ENCODE measurements around the gene SLC34A3. TPM values are rescaled to one million over a fixed set of nuclear protein-coding genes. Genes with fewer than 3 reads are reported as not detected.
A peak's percentile ranks its signal among the peaks of the same experiment; 100 is the strongest.

The SLC34A3 gene
- total RNA-seq, 4 donors from 2014 or later: not detected

DNA sequence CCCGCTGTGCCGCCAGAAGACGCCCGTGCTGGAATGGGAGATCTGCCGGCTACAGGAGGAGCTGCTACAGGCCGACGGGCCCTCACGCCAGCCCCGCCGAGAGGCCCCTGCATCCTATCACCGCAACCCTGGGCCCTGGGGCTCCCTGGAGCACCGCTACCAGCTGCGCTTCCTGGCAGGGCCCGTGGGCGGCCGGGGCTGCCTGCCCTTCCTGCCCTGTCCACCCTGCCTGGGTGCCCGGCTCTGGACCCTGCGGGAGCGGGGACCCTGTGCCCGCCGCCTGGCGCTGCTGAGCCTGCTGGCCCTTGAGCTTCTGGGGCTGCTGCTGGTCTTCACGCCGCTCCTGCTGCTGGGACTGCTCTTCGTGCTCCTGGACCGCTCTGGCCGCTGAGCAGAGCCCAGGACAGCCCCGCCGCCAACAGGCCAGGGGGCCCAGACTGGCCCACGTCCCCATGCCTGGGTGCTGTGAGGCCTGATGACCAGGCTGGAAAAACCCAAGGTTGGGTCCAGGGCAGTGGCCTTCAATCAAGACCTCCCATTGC lies 12.4 kb upstream of the SLC34A3 start:
- H3K9me3 ChIP-seq: no peaks in the 10 kb centered on the region
- no peak for TF ChIP-seq CTCF (IDR thresholded peaks at IDR 0.05)
- no peak for TF ChIP-seq POLR2A (IDR thresholded peaks at IDR 0.05)
- no peak for TF ChIP-seq POLR2AphosphoS5 (IDR thresholded peaks at IDR 0.05)
- no peak for TF ChIP-seq EP300 (IDR thresholded peaks at IDR 0.05; ENCODE audit: low read depth)
- intact Hi-C loops (cut with DNase I; ENCODE audit: low total_unique reads) (no loop called here), in situ Hi-C loops (cut with MboI; ENCODE audit: low pct_ligation_motif_present in 1 of 4, low pct_unique_long_range_greater_than_20kb in 1 of 4, low sequenced_read_pairs in 3 of 4) (loop anchor here in 1 of 4 donors (25.0 kb wide), 1 partner anchor 106 kb away; the partner anchor contains the start of gene DPP7)
- no peaks in the 10 kb centered on the region for H3K36me3 ChIP-seq
- WGBS, 2 donors (ENCODE audit: low coverage in 1 of 2): 85% methylated on average over 17 of the region's 30 CpGs; no CpG with 5 or more reads in 1 of the 2 donors
- no peak for DNase-seq
- peak overlapping the region in 3 of 4 donors; percentile 26 to 47 (median 31) for H3K4me3 ChIP-seq
- H3K4me1 ChIP-seq: peaks cover 5 to 41% (median 38%) of the 10 kb centered on the region in 4 donors
- no peaks in the 10 kb centered on the region for H3K27me3 ChIP-seq
- H3K27ac ChIP-seq: peak overlapping the region; percentile 83 to 89 (median 85)

GRCh38 chr9:137218754-137219271 lies 11.9 kb upstream of the SLC34A3 start:
- no peaks in the 10 kb centered on the region for H3K9me3 ChIP-seq
- H3K27me3 ChIP-seq: no peaks in the 10 kb centered on the region
- peaks cover 6 to 43% (median 38%) of the 10 kb centered on the region in 4 donors for H3K4me1 ChIP-seq
- peak overlapping the region in 3 of 4 donors; percentile 26 to 47 (median 31) for H3K4me3 ChIP-seq
- DNase-seq: peak; percentile 62
- TF ChIP-seq POLR2A (IDR thresholded peaks at IDR 0.05) (peak; percentile 64), POLR2AphosphoS5 (IDR thresholded peaks at IDR 0.05) (peak; percentile 28 to 68 (median 41)), CTCF (IDR thresholded peaks at IDR 0.05) (no peak)
- in situ Hi-C loops (cut with MboI; ENCODE audit: low pct_ligation_motif_present in 1 of 4, low pct_unique_long_range_greater_than_20kb in 1 of 4, low sequenced_read_pairs in 3 of 4): loop anchor here in 1 of 4 donors (25.0 kb wide), 1 partner anchor 107 kb away; the partner anchor contains the start of gene DPP7
- 50% methylated on average over 4 of the region's 12 CpGs; no CpG with 5 or more reads in 1 of the 2 donors for WGBS, 2 donors (ENCODE audit: low coverage in 1 of 2)
- intact Hi-C loops (cut with DNase I; ENCODE audit: low total_unique reads): no loop called here
- H3K36me3 ChIP-seq: no peaks in the 10 kb centered on the region
- peak overlapping the region; percentile 83 to 89 (median 85) for H3K27ac ChIP-seq

DNA sequence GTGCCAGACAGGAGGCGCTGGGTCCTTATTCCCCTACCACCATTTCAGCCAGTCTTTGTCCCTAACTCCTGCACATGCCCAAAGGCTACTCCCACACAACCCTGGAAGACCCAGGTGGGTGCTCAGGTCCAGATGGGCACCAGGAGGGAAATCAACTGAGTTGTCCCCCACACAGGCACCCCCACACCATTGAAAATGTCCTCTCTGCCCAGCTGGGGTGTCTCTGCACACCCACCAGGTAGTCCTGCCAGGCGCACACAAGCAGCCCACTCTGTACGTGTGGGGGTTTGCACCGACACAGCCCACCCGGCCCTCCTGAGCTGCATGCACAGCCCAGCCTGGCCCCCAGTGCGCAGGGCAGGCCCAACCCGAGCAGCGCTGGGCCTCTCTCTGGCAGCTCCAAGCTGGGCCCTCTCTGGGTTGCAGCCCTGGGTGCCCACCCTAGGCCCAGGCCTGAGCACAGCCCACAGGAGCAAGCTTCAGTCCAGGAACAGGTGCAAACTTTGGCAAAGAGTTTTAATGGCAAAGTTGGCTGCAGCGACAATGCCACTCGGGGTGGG lies 10.9 kb upstream of the SLC34A3 start:
- in situ Hi-C loops (cut with MboI; ENCODE audit: low pct_ligation_motif_present in 1 of 4, low pct_unique_long_range_greater_than_20kb in 1 of 4, low sequenced_read_pairs in 3 of 4) (loop anchor here in 2 of 4 donors (10.0 to 25.0 kb wide), 2 partner anchors 95 to 108 kb away; partner anchors contain the start of gene DPP7 (in 1 of the 2)), intact Hi-C loops (cut with DNase I; ENCODE audit: low total_unique reads) (no loop called here)
- TF ChIP-seq POLR2AphosphoS5 (IDR thresholded peaks at IDR 0.05) (no peak), EP300 (IDR thresholded peaks at IDR 0.05; ENCODE audit: low read depth) (no peak), CTCF (IDR thresholded peaks at IDR 0.05) (no peak), POLR2A (IDR thresholded peaks at IDR 0.05) (no peak)
- Histone ChIP-seq H3K27ac (no peak overlapping the region), H3K4me1 (peaks cover 13 to 47% (median 43%) of the 10 kb centered on the region in 4 donors), H3K9me3 (no peaks in the 10 kb centered on the region), H3K4me3 (no peak overlapping the region), H3K36me3 (no peaks in the 10 kb centered on the region), H3K27me3 (no peaks in the 10 kb centered on the region)
- no peak for DNase-seq
- 90% methylated on average over 10 of the region's 10 CpGs; no CpG with 5 or more reads in 1 of the 2 donors for WGBS, 2 donors (ENCODE audit: low coverage in 1 of 2)

- 93 to 94% methylated on average over 6 to 43 of the region's 52 CpGs for WGBS, 2 donors (ENCODE audit: low coverage in 1 of 2)
Observed at GRCh38 chr9:137220317-137221094, 10.2 kb upstream of the SLC34A3 start.

More at GRCh38 chr9:137220317-137221094, 10.2 kb upstream of the SLC34A3 start:
- Histone ChIP-seq H3K36me3 (no peaks in the 10 kb centered on the region), H3K4me3 (no peak overlapping the region), H3K4me1 (peaks cover 13 to 47% (median 43%) of the 10 kb centered on the region in 4 donors), H3K27me3 (no peaks in the 10 kb centered on the region), H3K27ac (no peak overlapping the region), H3K9me3 (no peaks in the 10 kb centered on the region)
- no peak for TF ChIP-seq EP300 (IDR thresholded peaks at IDR 0.05; ENCODE audit: low read depth)
- no peak for TF ChIP-seq CTCF (IDR thresholded peaks at IDR 0.05)
- TF ChIP-seq POLR2A (IDR thresholded peaks at IDR 0.05): no peak
- TF ChIP-seq POLR2AphosphoS5 (IDR thresholded peaks at IDR 0.05): no peak
- in situ Hi-C loops (cut with MboI; ENCODE audit: low pct_ligation_motif_present in 1 of 4, low pct_unique_long_range_greater_than_20kb in 1 of 4, low sequenced_read_pairs in 3 of 4) (loop anchor here in 2 of 4 donors (10.0 to 25.0 kb wide), 2 partner anchors 96 to 108 kb away; partner anchors contain the start of gene DPP7 (in 1 of the 2)), intact Hi-C loops (cut with DNase I; ENCODE audit: low total_unique reads) (no loop called here)
- no peak for DNase-seq
